BLaER1 treated with 17β-estradiol and CSF1 and Interleukin-3, amounts not matched to agents 10 nM and 100 nM (cell line): ENCODE data around the gene ZBTB7A.

Source experiments
- H3K27ac ChIP-seq, 11 experiments: shearing (Covaris generic); formaldehyde crosslinking; 2 replicates each; pipeline ENCODE4 v1.8.1; 2022
- H3K27me3 ChIP-seq, 11 experiments: shearing (Covaris generic); formaldehyde crosslinking; 2 replicates each; pipeline ENCODE4 v1.8.1; 2022
- H3K36me3 ChIP-seq, 11 experiments: shearing (Covaris generic); formaldehyde crosslinking; 2 replicates each; pipeline ENCODE4 v1.8.1; 2022
- H3K4me1 ChIP-seq, 10 experiments: shearing (Covaris generic); formaldehyde crosslinking; 2 replicates each; pipeline ENCODE4 v1.8.1; 2022
- H3K4me2 ChIP-seq, 11 experiments: shearing (Covaris generic); formaldehyde crosslinking; 2 replicates each; pipeline ENCODE4 v1.8.1; 2022
- H3K4me3 ChIP-seq, 10 experiments: shearing (Covaris generic); formaldehyde crosslinking; 2 replicates each; pipeline ENCODE4 v1.8.1; 2022
- H3K9ac ChIP-seq, 11 experiments: shearing (Covaris generic); formaldehyde crosslinking; 2 replicates each; pipeline ENCODE4 v1.8.1; 2022
- H3K9me3 ChIP-seq, 11 experiments: shearing (Covaris generic); formaldehyde crosslinking; replicated peaks in 1 of 11; 2 replicates each; pipeline ENCODE4 v1.8.1; 2022
- H4K20me1 ChIP-seq, 11 experiments: shearing (Covaris generic); formaldehyde crosslinking; 2 replicates each; pipeline ENCODE4 v1.8.1; 2022
- Cebpa-rat ChIP-seq, 11 experiments: shearing (Covaris generic); IDR thresholded peaks; 2 replicates each; pipeline ENCODE4 v1.8.1; 2022

The ZBTB7A gene

DNA sequence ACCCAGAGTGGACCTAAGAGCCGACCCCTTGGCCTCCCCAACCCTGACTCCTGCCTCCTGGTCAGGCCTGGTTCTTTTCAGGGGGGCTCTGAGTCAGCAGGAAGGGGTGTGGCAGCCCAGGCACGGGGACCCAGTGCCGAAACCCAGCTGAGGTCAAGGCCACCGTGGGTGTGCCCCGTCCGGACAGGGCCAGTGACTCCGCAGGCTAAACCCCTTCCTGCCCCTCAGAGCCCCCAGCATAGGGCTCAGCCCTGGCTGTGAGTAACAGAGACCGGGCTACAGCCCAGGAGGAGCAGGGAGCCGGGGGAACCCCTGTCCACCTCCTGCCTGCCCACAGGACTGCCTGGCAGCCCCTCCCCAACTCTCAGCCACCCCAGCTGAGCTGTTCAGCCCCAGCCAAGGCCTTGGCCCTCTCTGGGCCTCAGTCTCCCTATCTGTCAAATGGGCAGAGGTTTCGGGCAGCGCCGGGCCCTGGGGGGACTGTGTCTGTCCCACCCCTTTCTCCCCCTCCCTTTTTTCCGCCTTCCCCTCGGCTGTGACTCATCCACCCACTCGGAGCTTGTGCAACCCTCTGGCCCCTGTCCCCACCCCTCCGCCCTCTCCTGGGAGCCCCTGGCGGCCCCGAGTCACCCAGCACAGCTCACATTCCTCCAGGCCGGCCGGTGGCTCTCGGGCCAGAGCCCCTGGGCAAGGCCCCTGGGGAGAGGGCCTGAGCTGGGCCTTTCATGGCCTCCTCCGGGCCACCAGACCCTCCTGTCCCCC lies 8.6 kb downstream of the ZBTB7A start:
- Histone ChIP-seq H3K4me3 (peak overlapping the region in 8 of 10 experiments; percentile 14 to 99 (median 35); a peak in 10 of 20 replicates), H4K20me1 (peaks cover 100% of the 10 kb centered on the region in 11 experiments), H3K27ac (peak overlapping the region; percentile 71 to 97 (median 88)), H3K4me2 (peak overlapping the region; percentile 60 to 100 (median 99); a peak in 21 of 22 replicates), H3K27me3 (no peaks in the 10 kb centered on the region), H3K4me1 (peaks cover 53 to 99% (median 68%) of the 10 kb centered on the region in 10 experiments), H3K9me3 (no peaks in the 10 kb centered on the region), H3K9ac (peak overlapping the region; percentile 71 to 100 (median 96)), H3K36me3 (peaks cover 41 to 99% (median 87%) of the 10 kb centered on the region in 11 experiments)
- peak in 8 of 11 experiments; percentile 10 to 75 (median 58); a peak in 10 of 22 replicates for TF ChIP-seq Cebpa-rat (IDR thresholded peaks at IDR 0.05)

DNA sequence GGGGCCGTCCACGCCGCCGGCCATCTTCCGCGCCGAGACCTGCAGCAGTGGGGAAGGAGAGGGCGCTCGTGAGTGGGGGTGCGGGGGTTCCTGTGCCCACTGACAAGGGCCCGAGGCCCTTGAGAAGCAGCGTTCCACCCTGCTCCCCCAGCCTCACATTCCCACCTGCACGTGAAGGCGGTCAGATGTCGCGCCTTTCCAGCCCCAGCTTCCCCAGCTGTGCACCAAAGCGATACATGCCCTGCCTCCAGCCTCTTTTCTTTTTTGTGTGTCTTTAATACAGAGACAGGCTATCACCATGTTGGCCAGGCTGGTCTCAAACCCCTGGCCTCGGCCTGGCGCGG lies 11.5 kb downstream of the ZBTB7A start:
- Histone ChIP-seq H3K36me3 (peaks cover 49 to 95% (median 84%) of the 10 kb centered on the region in 11 experiments), H3K4me2 (no peak overlapping the region), H3K27ac (0 out of 22 replicates have a peak overlapping the region, but pooled peaks of 1 of the 11 experiments have one; percentile 4), H3K4me3 (no peak overlapping the region), H3K9ac (peak overlapping the region in 1 of 11 experiments; percentile 8; a peak in 2 of 22 replicates), H3K27me3 (no peaks in the 10 kb centered on the region), H3K9me3 (no peaks in the 10 kb centered on the region), H4K20me1 (peaks cover 99 to 100% (median 100%) of the 10 kb centered on the region in 11 experiments), H3K4me1 (peaks cover 25 to 97% (median 56%) of the 10 kb centered on the region in 10 experiments; a peak in 19 of 20 replicates)
- no peak for TF ChIP-seq Cebpa-rat (IDR thresholded peaks at IDR 0.05)

DNA sequence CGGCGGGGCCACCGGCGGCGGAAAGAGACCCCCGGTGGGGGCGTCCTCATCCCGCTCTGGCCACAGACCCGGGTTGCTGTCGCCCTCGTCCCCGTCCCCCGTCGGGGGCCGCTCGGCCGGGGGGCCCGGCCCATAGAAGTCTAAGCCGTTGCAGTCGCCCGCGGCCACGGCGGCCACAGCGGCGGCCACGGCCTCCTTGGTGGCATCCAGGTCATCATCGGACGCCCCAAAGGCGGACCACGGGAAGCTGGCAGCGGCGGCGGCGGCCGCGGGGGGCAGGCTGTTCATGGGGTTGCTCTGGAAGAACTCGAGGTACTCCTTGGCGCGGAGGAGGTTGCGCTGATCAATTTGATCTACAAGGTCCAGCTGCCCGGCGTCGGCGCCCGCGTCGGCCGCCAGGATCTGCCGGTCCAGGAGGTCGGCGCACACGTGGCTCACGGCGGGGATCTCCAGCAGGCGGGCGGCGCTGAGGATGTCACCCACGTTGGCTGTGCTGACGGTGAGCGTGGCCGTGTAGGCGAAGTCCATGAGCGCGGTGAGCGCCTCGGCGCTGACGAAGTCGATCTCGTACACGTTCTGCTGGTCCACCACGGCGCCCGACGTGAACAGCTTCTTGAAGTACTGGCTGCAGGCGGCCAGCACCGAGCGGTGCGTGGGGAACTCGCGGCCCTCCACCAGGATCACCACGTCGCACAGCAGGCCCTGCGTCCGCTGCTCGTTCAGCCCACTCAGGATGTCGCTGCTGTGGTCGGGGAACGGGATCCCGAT lies 12.1 kb downstream of the ZBTB7A start:
- Histone ChIP-seq H4K20me1 (peaks cover 99 to 100% (median 100%) of the 10 kb centered on the region in 11 experiments), H3K36me3 (peaks cover 54 to 97% (median 84%) of the 10 kb centered on the region in 11 experiments)
- TF ChIP-seq Cebpa-rat (IDR thresholded peaks at IDR 0.05) = no peak

DNA sequence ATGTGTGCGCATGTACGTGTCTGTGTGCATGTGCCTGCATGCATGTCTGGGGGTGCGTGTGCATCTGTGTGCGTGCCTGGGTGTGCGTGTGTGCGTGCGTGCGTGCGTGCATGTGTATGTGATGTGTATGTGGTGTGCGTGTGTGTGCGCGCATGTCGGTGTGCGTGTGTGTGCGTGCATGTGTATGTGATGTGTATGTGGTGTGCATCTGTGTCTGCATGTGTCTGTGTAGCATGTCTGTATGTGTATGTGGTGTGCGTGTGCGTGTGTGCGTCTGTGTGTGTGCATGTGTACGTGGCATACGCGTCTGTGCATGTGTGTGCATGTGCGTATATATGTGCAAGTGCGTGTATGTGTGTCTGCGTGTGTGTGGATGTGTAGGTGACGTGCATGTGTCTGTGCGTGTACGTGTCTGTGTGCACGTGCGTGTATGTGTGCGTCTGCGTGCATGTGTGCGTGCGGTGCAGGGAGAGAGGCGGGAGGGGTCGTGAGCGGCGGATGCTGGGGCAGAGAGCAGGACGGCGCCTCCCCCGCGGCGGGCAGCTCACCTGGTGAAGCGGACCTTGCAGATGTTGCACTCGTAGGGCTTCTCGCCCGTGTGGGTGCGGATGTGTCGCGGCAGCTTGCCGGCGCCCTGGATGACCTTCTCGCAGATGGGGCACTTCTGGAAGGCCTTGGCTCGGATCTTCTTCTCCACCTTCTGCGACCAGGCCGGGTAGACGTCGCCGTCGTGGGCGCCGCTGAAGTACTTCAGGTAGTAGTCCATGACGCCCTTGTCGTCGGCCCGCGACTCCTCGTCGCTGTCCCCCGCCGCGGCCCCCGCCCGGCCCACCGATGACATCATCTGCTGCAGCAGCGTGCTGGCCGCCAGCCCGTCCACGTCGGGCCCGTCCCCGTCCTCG lies 13.0 kb downstream of the ZBTB7A start:
- peak overlapping the region in 7 of 11 experiments; percentile 4 to 79 (median 59); a peak in 12 of 22 replicates for H3K4me2 ChIP-seq
- no peaks in the 10 kb centered on the region for H3K27me3 ChIP-seq
- H3K4me3 ChIP-seq = peak overlapping the region in 2 of 10 experiments; percentile 13 to 29; a peak in 1 of 20 replicates
- H3K27ac ChIP-seq = no peak overlapping the region
- H4K20me1 ChIP-seq = peaks cover 98 to 100% (median 99%) of the 10 kb centered on the region in 11 experiments
- TF ChIP-seq Cebpa-rat (IDR thresholded peaks at IDR 0.05) = no peak
- H3K9me3 ChIP-seq = no peaks in the 10 kb centered on the region
- H3K36me3 ChIP-seq = peaks cover 61 to 94% (median 90%) of the 10 kb centered on the region in 11 experiments
- peaks cover 10 to 83% (median 41%) of the 10 kb centered on the region in 10 experiments; a peak in 19 of 20 replicates for H3K4me1 ChIP-seq
- peak overlapping the region in 2 of 11 experiments; percentile 19 to 61; a peak in 2 of 22 replicates for H3K9ac ChIP-seq

More for the DNA sequence above, 12.1 kb downstream of the ZBTB7A start:
- H3K9ac ChIP-seq = peak overlapping the region in 1 of 11 experiments; percentile 8; a peak in 2 of 22 replicates
- H3K4me1 ChIP-seq = peaks cover 20 to 93% (median 50%) of the 10 kb centered on the region in 10 experiments; a peak in 19 of 20 replicates
- no peak overlapping the region for H3K4me3 ChIP-seq
- no peaks in the 10 kb centered on the region for H3K27me3 ChIP-seq
- H3K4me2 ChIP-seq = peak overlapping the region in 2 of 11 experiments; percentile 74 to 79; a peak in 3 of 22 replicates
- H3K9me3 ChIP-seq = no peaks in the 10 kb centered on the region
- H3K27ac ChIP-seq = no peak overlapping the region; a peak in 1 of 22 replicates

GRCh38 chr19:4052993-4053422 lies 13.7 kb downstream of the ZBTB7A start:
- Histone ChIP-seq H3K4me1 (peaks cover 4 to 77% (median 34%) of the 10 kb centered on the region in 10 experiments; a peak in 18 of 20 replicates), H3K4me3 (peak overlapping the region in 3 of 10 experiments; percentile 13 to 29 (median 17); a peak in 3 of 20 replicates), H4K20me1 (peaks cover 98 to 100% (median 99%) of the 10 kb centered on the region in 11 experiments), H3K36me3 (peaks cover 68 to 96% (median 94%) of the 10 kb centered on the region in 11 experiments), H3K27ac (peak overlapping the region in 6 of 11 experiments; percentile 17 to 81 (median 40); a peak in 9 of 22 replicates), H3K27me3 (no peaks in the 10 kb centered on the region), H3K9ac (peak overlapping the region in 5 of 11 experiments; percentile 19 to 61 (median 43); a peak in 8 of 22 replicates), H3K9me3 (no peaks in the 10 kb centered on the region), H3K4me2 (peak overlapping the region in 8 of 11 experiments; percentile 4 to 79 (median 50); a peak in 13 of 22 replicates)
- no peak for TF ChIP-seq Cebpa-rat (IDR thresholded peaks at IDR 0.05)

DNA sequence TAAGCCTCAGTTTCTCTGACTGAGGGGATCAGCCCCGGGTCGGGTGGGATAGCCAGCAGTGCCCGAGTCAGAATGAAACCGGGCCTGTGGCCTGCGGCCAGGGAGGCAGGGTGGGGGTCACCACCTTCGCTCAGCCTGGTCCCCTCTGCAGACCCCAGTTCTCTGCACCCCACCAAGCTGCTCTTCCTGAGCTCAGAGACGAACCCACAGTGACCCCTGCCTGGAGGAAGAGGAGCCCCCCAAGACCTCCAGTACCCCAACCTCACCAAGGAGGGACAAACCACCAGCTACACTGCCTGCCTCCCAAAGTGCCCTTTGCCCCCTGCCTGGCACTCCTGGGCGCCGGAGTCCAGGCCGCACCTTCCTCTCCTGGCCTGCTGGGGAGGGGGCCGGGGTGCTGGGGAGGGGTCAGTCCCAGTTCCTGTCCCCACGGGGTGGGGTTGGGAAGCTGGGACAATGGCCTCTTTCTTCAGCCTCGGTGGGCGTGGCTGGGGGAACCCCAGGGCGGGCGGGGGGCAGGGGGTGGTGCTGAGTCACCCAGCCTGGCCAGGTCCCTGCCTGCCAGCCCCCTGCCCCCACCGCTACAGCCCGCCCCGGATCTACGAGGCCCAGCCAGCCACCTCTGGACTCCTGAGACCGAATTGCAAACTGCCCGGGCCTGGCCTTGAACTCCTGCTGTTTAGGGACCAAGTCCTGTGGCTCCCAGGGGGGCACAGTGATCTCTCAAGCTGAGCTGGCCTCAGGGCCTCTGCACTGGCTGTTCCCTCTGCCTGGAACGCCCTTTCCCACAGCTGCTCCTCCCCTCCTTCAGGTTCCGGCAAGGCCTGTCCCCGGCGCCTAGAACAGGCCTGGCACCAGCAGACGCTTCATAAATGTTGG lies 14.3 kb downstream of the ZBTB7A start:
- peak overlapping the region in 9 of 11 experiments; percentile 5 to 79 (median 59); a peak in 15 of 22 replicates for H3K4me2 ChIP-seq
- no peaks in the 10 kb centered on the region for H3K27me3 ChIP-seq
- H3K9me3 ChIP-seq = no peaks in the 10 kb centered on the region
- peak overlapping the region in 3 of 10 experiments; percentile 13 to 54 (median 29); a peak in 5 of 20 replicates for H3K4me3 ChIP-seq
- peak overlapping the region in 6 of 11 experiments; percentile 22 to 69 (median 58); a peak in 9 of 22 replicates for H3K9ac ChIP-seq
- H3K36me3 ChIP-seq = peaks cover 70 to 95% (median 94%) of the 10 kb centered on the region in 11 experiments
- peak overlapping the region in 9 of 11 experiments; percentile 32 to 81 (median 49); a peak in 13 of 22 replicates for H3K27ac ChIP-seq
- H3K4me1 ChIP-seq = peaks cover 0 to 70% (median 28%) of the 10 kb centered on the region in 10 experiments; a peak in 15 of 20 replicates
- TF ChIP-seq Cebpa-rat (IDR thresholded peaks at IDR 0.05) = no peak
- H4K20me1 ChIP-seq = peaks cover 98 to 100% (median 99%) of the 10 kb centered on the region in 11 experiments
